Loucy (cell line): ENCODE measurements around the gene NPRL2.
A peak's percentile ranks its signal among the peaks of the same experiment; 100 is the strongest.

ENCODE experiments used
- H2AFZ ChIP-seq: fragments of 200-600 bp; sonication (generic); 2 replicates; pipeline ENCODE4 v1.6.0; 2016; ENCODE audit warnings: antibody characterized with exemption, mild to moderate bottlenecking, low read length, moderate library complexity
- H3F3A ChIP-seq: fragments of 200-600 bp; 2 replicates; pipeline ENCODE4 v1.6.0; 2016; ENCODE audit warnings: antibody characterized with exemption, low read depth, mild to moderate bottlenecking
- H3K27me3 ChIP-seq: fragments of 200-600 bp; sonication (generic); 2 replicates; pipeline ENCODE4 v1.6.1; 2014; ENCODE audit warnings: low read length, mild to moderate bottlenecking; ENCODE audit not compliant: insufficient read depth, poor library complexity, severe bottlenecking
- H3K36me3 ChIP-seq: fragments of 200-600 bp; sonication (generic); 2 replicates; pipeline ENCODE4 v1.6.1; 2016; ENCODE audit warnings: low read length; ENCODE audit not compliant: insufficient read depth
- H3K4me1 ChIP-seq: fragments of 200-600 bp; sonication (generic); 2 replicates; pipeline ENCODE4 v1.5.1; 2014; ENCODE audit warnings: low read length, mild to moderate bottlenecking; ENCODE audit not compliant: insufficient read depth, poor library complexity, severe bottlenecking
- H3K4me2 ChIP-seq: fragments of 200-600 bp; sonication (generic); 2 replicates; pipeline ENCODE4 v1.6.0; 2014; ENCODE audit warnings: antibody characterized with exemption, low read length, low read depth, mild to moderate bottlenecking; ENCODE audit not compliant: poor library complexity, severe bottlenecking
- H3K4me3 ChIP-seq: fragments of 200-600 bp; sonication (generic); 2 replicates; pipeline ENCODE4 v1.5.1; 2014; ENCODE audit warnings: low read length, mild to moderate bottlenecking, mixed read lengths; ENCODE audit not compliant: poor library complexity, severe bottlenecking
- H3K79me2 ChIP-seq: fragments of 200-600 bp; sonication (generic); 2 replicates; pipeline ENCODE4 v1.6.1; 2014; ENCODE audit warnings: low read length; ENCODE audit not compliant: insufficient read depth
- H3K9ac ChIP-seq: fragments of 200-600 bp; sonication (generic); 2 replicates; pipeline ENCODE4 v1.6.0; 2014; ENCODE audit warnings: mild to moderate bottlenecking, low read depth, low read length, moderate library complexity; ENCODE audit not compliant: poor library complexity, severe bottlenecking
- H3K9me2 ChIP-seq: fragments of 200-600 bp; sonication (generic); replicated peaks from 2 replicates; pipeline ENCODE4 v1.6.1; 2016; ENCODE audit warnings: low read depth, low read length, mixed read lengths
- H3K9me3 ChIP-seq: fragments of 200-600 bp; sonication (generic); 2 replicates; pipeline ENCODE4 v1.6.1; 2014; ENCODE audit warnings: mild to moderate bottlenecking, antibody characterized with exemption, low read length, low read depth; ENCODE audit not compliant: insufficient read depth
- H4K20me1 ChIP-seq: fragments of 200-600 bp; sonication (generic); 2 replicates; pipeline ENCODE4 v1.6.0; 2014; ENCODE audit warnings: antibody characterized with exemption, low read length, mild to moderate bottlenecking; ENCODE audit not compliant: insufficient read depth, poor library complexity, severe bottlenecking
- EZH2phosphoT487 ChIP-seq: fragments of 200-600 bp; IDR thresholded peaks from 2 replicates; pipeline ENCODE4 v1.6.1; 2018; ENCODE audit warnings: antibody characterized with exemption, mild to moderate bottlenecking, moderate library complexity, borderline replicate concordance
- TF ChIP-seq, protein P1 (sequence below): fragments of 200-600 bp; sonication (generic); conservative IDR thresholded peaks from 2 replicates; pipeline ENCODE4 v1.5.1; 2014; ENCODE audit warnings: mild to moderate bottlenecking, antibody characterized with exemption, low read length

Gene NPRL2

DNA sequence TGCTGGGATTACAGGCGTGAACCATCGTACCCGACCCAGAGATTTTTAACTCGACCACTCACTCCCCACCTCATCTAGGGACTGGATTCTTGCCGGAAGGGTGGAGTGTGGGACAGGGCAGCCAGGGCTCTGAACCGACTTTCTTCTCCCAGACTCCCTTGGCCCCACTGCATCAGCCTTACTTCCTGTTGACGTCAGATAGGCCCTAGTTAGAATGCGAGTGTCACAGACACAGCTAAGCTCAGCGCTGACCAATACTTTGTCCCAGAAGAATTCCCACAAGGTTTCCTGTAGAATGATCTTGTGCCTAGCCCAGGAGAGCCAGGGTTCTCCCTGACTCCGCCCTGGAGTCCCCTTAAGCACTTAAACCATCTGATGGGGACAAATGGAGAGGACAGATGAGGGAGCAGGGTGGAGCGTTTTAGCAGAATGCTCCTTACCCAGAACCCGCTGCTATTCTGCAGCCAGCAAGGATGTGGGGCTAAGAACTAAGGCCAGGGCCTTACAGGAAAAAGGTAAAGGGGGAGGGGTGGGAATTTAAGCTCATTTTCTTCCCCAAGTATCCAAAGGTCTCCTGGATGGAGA, 16.7 kb downstream of the NPRL2 start:
- Histone ChIP-seq H3K9ac (peak overlapping the region; percentile 98), H4K20me1 (peaks cover 78% of the 10 kb centered on the region), H3K36me3 (peaks cover 46% of the 10 kb centered on the region), H3K9me3 (no peaks in the 10 kb centered on the region), H3K4me3 (peak overlapping the region; percentile 97), H3F3A (peaks cover 8% of the 10 kb centered on the region; the same call in 1 of the 2 replicates), H3K4me1 (peaks cover 28% of the 10 kb centered on the region), H2AFZ (no peak overlapping the region), H3K9me2 (no peaks in the 10 kb centered on the region), H3K79me2 (peaks cover 86% of the 10 kb centered on the region), H3K27me3 (peaks cover 4% of the 10 kb centered on the region), H3K4me2 (peak overlapping the region; percentile 99)
- no peak for TF ChIP-seq EZH2phosphoT487
- TF ChIP-seq, protein P1, sequence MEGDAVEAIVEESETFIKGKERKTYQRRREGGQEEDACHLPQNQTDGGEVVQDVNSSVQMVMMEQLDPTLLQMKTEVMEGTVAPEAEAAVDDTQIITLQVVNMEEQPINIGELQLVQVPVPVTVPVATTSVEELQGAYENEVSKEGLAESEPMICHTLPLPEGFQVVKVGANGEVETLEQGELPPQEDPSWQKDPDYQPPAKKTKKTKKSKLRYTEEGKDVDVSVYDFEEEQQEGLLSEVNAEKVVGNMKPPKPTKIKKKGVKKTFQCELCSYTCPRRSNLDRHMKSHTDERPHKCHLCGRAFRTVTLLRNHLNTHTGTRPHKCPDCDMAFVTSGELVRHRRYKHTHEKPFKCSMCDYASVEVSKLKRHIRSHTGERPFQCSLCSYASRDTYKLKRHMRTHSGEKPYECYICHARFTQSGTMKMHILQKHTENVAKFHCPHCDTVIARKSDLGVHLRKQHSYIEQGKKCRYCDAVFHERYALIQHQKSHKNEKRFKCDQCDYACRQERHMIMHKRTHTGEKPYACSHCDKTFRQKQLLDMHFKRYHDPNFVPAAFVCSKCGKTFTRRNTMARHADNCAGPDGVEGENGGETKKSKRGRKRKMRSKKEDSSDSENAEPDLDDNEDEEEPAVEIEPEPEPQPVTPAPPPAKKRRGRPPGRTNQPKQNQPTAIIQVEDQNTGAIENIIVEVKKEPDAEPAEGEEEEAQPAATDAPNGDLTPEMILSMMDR, result no peak

DNA sequence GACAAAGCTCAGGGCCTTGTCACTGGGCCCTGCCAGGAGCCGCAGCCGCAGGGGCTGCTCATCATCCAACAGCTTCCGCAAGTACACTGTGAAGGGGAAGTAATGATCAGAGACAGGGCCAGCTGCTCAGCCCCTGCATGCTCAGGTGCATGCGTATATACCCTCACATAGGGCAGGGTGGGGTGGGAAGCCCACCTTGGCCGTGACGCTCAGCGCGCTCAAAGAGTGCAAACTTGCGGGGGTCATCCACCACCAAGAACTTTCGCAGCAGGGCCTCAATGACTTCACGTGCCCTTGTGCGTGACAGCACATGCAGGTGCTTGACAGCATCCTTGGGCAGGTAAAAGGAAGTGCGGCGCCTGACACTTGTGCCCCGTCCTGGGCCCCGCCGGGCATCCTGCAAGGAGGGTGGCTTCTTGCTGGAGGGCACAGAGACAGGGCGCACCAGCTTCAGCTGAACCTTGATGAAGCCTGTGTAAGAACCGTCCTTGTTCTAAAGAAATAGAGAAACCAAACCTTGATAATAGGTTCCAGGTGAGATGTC, 19.1 kb downstream of the NPRL2 start:
- Histone ChIP-seq H4K20me1 (peaks cover 83% of the 10 kb centered on the region), H3K4me2 (no peak overlapping the region), H3K79me2 (peaks cover 81% of the 10 kb centered on the region), H3K4me3 (no peak overlapping the region), H2AFZ (no peak overlapping the region), H3K9me3 (no peaks in the 10 kb centered on the region), H3K4me1 (peaks cover 34% of the 10 kb centered on the region), H3K36me3 (peaks cover 46% of the 10 kb centered on the region), H3K9me2 (no peaks in the 10 kb centered on the region), H3K27me3 (no peaks in the 10 kb centered on the region), H3F3A (peaks cover 9% of the 10 kb centered on the region), H3K9ac (no peak overlapping the region)
- TF ChIP-seq EZH2phosphoT487, result no peak

DNA sequence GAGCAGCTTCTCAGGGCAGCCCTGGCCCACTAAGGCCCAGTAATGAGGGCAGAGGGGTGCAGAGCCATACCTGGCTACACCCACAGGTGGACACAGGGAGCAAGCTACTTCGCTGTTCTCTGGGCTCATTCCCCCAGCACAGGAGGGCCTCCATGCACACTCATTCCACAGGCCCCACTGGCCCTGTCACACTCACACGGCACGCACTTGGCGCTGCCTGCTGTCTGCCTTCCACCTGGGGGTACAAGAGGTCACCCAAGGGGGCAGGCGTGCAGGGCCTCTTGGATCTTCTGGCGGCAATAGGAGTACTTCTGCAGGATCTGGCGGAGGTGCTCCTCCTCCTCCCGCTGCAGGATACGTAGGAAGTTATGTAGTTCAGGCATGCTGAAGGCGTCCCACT, 20.2 kb downstream of the NPRL2 start:
- Histone ChIP-seq H2AFZ (no peak overlapping the region), H3K9ac (no peak overlapping the region), H3F3A (peaks cover 9% of the 10 kb centered on the region), H3K9me3 (no peaks in the 10 kb centered on the region), H3K9me2 (no peaks in the 10 kb centered on the region), H3K4me1 (peaks cover 25% of the 10 kb centered on the region), H3K4me2 (no peak overlapping the region), H4K20me1 (peaks cover 72% of the 10 kb centered on the region), H3K36me3 (peaks cover 46% of the 10 kb centered on the region), H3K79me2 (peaks cover 73% of the 10 kb centered on the region), H3K4me3 (no peak overlapping the region), H3K27me3 (no peaks in the 10 kb centered on the region)
- TF ChIP-seq, protein P1, result no peak
- TF ChIP-seq EZH2phosphoT487, result no peak
